GM19035 (cell line): ENCODE data around the gene NPSR1.

Experiments
- ATAC-seq: cut with Tn5 transposase; IDR thresholded peaks from one replicate; pipeline ENCODE4 v1.9.1; 2021; ENCODE audit not compliant: unreplicated experiment

The NPSR1 gene

DNA sequence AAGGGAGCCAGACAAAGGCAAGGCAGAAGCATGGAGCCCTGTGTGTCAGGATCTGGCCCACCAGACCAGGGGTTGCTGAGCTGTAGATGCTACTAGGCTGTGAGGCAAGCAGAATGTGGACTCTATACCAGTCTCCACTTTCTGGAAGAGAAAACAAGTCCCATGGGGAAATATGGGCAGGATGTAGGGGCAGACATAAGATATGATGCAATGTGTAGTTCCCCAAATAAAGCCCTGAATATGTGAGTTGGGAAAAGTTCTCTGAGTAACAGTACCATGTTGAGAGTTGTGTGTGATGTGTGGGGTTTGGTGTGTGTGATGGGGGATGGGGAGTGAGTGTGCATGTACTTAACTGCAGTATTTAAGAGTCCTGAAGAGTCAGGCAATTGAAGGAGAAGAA lies 62.3 kb downstream of the NPSR1 start:
- no peak for ATAC-seq

DNA sequence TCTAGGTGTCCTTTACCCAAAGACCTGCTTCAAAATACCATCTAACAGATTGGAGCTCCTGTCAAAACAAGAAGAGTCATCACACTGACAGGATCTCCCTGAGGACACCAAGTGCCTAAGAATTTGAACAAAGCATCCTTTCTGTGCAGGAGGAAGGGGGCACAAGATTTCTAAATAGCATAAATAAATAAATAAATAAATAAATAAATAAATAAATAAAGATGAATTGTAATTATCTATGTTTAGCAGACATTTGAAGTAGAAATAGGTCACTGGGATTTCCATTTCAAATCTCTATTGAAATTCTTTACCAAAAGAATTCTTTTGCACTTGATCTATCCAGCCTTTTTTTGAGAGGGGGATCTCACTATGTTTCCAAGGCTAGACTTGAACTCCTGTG lies 65.3 kb downstream of the NPSR1 start:
- no peak for ATAC-seq

DNA sequence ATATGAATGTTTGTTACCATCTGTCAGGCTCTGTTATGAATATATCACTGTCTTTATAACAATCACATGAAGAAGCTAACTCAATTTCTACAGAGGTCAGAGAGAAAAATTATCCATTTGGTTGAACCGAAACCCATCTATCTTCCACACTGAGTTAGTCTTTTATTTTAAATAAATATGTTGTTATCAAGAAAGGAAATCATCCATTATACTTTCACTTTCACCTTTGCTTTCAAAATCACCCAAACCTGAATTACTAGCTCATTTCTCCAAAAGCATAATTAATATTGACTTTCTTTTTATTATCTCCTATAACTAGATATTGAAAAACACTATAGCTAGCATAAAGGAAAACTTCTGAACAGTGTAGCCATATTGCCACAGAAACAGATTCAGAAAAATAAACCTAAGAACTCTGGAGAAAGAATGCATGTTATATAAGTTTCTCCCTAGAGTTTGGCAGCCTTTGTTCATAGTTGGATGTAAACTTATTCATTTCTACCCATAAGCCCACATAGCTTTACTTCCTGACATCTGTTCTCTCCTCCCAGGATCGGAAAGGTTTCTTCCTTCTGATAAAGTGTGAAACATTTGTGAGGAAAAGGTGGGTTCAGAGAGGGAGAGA lies 66.0 kb downstream of the NPSR1 start:
- no peak for ATAC-seq

DNA sequence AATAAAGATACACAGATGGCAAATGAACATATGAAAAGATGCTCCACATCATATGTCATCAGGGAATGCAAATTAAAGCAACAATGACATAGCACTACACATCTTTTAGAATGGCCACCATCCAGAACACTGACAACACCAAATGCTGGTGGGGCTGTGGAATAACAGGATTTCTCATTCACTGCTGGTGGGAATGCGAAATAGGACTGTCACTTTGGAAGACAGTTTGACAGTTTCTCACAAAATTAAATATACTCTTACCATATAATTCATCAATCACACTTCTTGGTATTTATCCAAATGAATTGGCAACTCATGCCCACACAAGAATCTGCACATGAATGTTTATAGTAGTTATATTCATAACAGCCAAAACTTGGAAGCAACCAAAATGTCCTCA lies 68.2 kb downstream of the NPSR1 start:
- ATAC-seq: no peak

DNA sequence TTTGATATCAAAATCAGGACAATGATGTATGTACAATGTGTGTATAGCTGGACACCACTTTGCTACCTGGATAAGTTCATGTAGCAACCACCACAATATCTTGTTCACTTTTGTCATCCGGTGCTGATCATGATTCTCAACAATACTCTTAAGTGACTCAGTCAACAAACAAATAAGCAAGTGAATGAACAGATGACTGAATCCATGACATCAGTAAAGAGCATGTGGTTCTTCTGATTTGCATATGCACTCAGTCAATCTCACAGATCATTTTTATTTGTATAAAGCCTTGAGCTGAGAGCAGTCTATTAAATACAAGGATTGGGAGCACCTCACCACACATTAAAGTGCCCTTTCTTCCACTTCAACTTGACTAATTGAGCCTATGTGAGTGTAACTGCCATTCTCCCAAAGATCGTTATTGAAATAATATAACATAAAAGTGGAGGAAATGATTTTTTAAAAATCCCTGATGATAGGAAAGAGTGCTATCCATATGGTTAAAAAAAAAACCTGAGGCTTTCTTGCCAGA lies 69.5 kb downstream of the NPSR1 start:
- no peak for ATAC-seq

DNA sequence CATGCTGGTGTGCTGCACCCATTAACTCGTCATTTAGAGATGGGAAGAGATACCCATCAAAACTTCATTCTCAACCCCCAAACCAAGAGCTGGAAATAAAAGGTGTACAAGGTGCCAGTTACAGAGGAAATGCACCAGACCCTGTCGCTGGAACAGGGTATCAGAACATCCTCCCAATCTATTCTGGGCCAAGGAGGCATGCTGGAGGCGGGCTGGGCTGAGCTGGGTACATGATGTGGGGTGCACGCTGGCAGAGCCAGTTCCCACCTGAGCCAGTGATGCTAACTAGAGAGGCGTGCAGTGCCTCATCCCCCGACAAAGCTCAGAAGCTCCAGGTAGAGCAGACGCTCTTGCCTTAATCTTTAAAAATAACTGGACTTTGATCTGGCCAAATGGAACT lies 70.1 kb downstream of the NPSR1 start:
- no peak for ATAC-seq

DNA sequence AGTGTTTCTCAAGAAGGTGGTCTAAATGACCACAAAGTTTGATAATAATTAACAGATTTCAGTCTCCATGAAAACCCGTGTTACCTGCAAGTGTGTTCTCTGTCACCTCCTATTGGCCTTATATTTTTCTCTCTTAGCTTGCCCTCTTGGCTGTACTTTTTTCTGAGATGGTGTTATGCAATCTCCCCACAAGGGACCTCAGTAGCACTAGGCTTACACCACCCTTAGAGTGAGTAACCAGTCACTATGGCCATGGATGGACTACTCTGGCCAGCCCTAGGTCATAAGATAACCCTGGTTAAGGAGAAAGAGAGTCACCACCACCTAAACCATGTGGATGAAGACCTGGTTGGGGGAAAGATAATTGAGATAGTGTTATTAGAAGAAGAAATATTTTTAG lies 76.8 kb downstream of the NPSR1 start:
- no peak for ATAC-seq

DNA sequence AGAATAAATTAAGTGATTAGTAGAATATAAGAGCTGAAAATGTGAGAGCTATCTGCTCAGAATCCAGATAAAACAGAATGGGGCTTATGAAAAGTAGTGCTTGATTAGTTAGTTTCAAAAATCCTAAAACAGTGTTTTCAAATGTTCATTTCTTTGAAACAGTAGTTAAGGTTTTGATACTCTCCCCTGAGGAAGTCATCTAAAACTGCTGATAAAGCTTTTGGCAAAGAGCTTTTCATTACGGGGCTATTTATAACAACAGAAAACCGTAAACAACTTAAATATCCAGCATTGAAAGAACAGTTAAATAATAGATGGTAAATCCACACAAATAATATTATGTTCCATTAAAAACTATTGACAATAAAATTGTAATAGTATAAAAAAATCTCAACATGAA lies 77.5 kb downstream of the NPSR1 start:
- ATAC-seq: no peak

DNA sequence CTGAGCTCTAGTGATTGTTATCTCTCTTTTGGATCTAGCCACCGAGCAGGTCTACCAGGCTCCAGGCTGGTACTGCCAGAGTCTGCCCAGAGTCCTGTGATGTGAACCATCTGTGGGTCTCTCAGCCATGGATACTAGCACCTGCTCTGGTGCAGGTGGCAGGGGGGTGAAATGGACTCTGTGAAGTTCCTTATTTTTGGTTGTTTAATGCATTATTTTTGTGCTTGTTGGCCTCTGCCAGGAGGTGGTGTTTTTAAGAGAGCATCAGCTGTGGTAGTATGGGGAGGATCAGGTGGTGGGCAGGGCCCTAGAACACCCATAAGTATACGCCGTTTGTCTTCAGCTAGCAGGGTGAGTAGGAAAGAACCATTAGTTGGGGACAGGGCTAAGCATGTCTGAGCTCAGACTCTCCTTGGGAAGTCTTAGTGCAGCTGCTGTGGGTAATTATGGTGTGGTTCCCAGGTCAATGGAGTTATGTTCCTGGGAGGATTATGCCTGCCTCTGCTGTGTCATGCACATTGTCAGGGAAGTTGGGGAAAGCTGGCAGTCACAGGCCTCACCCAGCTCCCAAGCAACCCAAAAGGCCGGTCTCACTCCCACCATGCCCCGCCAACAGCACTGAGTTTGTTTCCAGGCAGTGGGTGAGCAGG lies 81.8 kb downstream of the NPSR1 start:
- ATAC-seq: no peak

DNA sequence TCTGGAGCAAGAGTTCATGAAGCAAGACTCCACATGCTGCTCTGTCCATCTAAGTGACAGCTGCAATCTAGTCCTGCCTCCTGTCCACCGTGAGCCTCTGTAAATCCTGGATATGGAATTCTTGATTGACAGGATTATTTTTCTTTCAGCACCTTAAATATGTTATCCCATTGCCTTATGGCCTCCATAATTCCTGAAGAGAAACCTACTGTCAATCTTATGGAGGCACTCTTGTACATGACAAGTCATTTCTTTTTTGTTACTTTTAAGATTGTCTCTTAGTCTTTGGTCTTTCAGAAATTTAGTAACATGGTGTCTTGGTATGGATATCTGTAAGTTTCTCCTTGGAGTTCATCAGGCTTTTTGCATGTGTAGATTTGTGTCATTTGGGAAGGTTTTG lies 82.8 kb downstream of the NPSR1 start:
- ATAC-seq: no peak

DNA sequence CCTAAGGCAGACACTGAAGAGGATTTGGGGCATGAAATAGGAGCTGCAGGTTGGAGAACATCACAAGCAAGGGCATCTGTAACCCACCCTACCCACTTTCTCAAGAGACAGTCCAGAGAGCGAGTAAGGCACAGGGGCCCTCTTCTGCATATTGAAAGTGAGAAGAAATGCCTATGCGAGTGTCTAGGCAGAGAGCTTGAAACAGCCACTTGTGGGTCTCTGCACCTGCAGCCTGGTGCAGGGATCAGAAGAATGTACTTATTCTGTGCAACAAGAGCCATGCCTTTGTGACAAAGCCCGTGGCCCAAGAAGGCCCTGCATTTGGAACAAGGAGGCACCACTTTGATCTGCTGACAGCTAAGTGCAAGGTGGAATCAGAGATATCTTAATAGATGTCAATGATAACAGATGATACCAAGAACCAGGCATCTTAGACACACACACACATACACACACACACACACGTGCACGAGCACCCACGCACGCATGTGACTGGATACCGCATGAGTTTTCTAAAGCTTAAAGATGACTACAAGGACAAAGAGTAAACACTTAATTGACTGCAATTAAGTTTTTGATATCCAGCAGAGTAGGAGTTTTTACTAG lies 89.3 kb downstream of the NPSR1 start:
- ATAC-seq: no peak

DNA sequence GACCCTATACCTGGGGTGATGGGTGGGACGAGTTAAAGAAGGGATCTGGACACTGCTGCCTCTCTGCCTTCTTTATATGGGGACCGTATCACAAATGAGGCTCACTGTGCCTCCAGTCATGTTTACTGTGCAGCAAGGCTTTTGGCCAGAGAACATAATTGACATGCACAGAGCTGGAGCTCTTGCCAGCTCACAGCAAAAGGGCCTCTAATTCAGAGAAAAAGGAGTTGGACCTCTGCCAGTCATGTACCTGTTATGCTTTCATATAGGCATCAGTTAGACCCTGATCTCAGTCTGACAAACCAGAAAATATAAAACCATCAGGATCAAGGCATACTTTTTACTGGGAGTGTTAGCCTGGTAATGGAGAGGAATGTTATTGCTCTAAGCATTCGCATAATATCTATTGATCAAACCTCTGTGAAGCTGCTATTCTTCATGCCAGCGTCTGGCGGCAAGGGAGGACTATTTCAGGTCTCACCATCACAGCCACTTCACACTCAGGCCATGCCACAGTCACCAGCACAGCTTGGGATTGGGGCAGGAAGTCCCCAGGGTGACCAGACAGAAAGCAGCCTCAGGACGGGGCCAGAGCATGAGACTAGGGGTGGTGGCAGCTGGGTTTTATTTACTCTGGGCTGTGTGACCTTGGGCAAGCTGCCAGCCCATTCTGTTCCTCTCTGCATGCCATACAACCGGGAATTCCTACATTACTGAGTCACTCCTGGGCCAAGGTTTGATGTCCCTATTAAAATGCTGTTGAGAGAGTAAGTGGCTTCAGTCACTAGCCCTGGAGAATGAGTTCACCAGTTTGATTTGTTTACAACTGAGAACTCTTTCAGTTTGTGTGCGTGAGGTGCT lies 90.1 kb downstream of the NPSR1 start:
- no peak for ATAC-seq

DNA sequence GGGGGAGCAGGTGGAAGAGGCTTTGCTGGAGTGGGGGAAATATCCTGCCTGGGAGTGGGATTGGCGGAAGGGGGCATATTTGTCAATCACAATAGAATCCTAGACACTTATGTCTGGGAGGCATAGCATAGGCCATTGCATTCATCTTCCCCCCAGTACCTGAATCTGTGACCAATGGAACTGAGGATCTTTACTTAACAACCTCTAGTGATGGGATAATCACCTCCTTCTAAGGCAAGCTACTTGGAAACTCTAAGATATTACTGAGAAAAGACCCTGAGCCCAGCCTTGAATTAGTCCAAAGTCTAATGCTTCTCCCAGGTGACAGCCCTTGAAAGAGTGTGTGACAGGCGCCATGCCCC lies 90.7 kb downstream of the NPSR1 start:
- no peak for ATAC-seq

DNA sequence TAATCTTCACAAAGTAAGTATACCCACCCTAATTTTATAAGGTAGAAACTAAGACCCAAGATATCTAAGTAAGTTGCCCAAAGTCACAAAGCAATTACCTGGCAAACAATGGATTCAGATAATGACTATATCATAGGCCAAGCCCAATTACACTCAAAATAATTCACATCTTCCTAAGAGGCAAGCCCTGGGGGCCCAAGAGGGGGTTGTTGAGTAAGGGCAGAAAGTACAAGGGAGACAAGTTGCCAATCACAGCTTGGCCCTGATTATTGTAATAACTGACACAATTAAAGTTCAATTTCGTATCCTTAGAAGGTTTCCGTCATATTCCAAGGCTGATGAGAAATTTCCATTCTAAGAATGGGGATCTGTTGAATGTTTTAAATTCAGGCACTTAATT lies 91.4 kb downstream of the NPSR1 start:
- ATAC-seq: no peak

DNA sequence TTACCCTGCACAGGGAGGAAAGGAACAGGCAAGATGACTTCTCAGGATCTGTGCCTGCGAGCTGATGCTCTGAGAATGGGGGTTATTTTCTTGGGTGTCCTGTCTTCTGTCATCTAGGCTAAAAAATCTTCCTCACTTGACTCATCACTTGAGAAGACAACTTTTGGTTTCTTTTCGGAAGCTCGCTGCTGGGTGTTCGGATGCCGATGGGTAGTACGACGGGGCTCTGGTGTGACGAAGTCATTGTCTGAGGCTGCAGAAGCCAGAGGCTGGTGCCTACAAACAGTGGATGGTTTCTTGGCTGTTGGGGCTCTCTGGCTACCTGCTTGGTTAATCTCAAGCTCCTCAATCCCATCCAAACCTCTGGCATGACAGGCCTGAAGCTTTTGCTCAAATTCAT lies 92.2 kb downstream of the NPSR1 start:
- no peak for ATAC-seq

DNA sequence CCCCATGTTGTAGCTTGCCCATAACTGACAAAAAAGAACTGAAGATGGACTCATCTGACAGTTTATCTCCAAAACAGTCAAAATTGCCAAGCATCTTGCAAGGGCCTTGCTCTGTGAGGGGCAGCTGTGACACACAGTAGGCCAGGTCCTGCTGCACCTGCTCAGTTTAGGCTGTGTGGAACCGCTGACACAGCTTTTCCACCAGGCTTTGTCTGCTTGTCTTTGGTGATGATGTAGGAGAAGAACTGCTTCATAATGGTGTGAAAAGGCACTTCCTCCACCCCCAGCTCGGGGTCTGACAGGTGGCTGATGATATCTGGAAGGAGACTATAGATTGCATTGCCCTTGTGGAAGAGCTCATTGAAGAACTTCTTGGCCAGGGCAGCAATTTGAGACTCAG lies 92.6 kb downstream of the NPSR1 start:
- no peak for ATAC-seq

DNA sequence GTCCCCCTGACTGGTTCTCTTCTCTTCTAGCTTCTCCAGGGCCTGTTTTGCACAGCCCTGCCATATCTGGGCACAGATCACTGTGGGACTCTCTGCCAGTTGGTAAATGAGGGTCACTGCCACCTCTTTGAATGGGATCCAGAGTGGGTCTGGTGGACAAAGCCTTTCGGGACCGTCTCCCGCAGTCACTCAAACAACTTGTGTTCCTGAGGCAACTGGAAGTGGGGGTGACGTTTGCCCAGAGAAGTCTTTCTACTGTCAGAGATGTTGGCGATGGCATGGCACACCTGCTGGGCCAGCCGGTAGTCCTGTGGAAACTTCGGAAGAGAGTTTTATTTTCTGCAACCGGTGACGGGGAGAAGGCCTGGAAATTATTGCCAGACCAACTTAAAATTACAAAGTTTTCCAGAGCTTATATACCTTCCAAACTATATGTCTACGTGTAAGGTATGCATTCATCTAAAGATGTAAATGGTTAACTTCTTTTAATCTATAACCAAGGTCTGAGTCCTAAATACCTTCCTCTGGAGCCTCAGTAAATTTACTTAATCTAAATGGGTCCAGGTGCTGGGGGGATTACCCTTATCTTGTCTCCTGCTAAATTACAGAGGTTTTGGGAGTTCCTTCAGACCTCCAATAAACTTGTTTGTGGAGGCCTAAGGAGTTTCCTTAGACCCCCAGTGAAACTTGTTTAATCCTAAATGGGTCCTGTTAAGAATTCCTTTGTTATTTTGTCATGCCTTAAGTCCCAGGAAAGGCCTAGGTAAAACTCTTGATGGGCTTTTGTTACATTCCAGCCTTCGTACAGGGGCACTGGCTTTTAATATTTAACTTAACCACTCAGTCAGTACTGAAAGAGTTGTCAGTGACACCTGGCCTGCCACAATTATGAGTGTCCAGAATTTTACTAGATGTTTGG lies 94.0 kb downstream of the NPSR1 start:
- no peak for ATAC-seq

DNA sequence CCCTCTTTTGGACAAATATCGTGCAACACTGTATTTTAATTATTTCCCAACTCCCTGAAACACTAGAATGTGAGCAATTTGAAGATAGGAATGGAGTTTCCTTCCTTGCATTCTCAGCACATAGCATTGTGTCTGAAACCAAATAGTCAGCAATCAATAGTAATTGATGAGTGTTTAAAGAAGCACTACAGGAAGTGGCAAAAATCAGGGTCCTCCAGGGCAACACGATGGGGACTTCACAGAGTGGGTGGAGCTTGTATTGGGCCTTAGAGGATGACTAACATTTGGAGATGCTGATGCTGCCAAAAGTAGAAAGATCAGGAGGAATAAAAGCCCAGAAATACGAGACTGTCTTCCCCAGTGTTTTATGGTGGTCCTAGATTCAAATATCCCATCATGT lies 94.9 kb downstream of the NPSR1 start:
- no peak for ATAC-seq

DNA sequence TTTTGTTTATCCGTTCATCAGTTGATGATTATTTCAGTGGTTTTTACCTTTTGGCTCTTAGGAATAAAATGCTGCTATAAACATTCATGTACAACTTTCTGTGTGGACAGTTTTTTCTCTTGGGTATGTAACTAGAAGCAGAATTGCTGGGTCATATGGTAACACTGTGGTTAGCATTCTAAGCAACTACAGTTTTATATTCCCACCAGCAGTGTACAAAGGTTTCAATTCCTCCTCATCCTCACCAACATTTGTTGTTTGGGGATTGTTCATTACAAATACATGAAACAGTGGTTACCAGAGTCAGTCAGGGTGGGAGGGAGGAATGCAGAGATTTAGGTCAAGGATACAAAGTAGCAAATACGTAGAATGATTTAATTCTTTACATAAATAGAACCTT lies 97.0 kb downstream of the NPSR1 start:
- no peak for ATAC-seq

DNA sequence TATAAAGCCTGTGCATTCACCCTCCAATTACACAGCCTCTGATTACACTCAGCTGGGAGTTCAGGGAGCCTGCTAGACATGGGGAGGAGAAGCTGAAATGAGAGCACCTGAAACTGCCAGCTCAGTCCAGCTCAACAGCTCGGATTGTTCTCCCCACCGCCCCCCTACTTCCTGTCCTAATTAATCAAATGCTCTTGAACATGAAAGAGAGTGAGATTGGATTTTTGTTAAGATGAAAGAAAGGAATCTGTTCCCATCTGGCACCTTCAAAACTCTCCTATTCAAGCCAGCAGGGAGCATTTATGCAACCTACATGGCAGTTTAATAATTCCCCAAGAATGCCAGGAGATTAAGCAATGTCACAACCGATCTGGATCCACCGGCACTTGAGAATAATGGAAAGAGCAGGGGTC lies 98.0 kb downstream of the NPSR1 start:
- no peak for ATAC-seq

DNA sequence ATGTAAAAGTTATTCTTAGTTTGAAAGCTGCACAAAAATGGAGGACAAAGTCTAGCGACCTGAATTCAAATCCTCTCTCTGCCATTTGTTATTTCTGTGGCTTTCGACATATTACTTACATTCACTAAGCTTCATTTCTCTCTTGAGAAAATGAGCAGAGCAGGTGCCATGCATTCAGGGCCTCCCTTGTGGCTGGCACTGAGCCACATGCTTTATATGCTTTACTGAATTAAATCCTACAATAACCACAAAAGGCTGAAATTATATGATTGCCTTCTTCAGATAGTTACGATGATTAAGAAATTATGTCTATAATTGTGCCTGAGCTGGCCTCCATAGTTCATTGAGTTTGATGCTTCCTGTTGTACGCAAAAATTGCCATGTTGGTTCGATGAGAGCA lies 98.7 kb downstream of the NPSR1 start:
- ATAC-seq: no peak
